Gastroesophageal sphincter (tissue), 3 donors: ENCODE results near the gene GRK1.

ENCODE experiments used
- POLR2A ChIP-seq, 2 donors: fragments of 450-650 bp; IDR thresholded peaks; one replicate each; pipeline ENCODE4 v1.6.1; 2017; ENCODE audit warnings: antibody characterized with exemption in 2 of 2, mild to moderate bottlenecking in 2 of 2, moderate library complexity in 1 of 2
- TF ChIP-seq, protein P1 (sequence below), 4 experiments: fragments of 200-600 bp in 2 of 4; fragments of 450-650 bp in 2 of 4; sonication (generic) in 1 of 4; IDR thresholded peaks; one replicate each; pipeline ENCODE4 v1.5.1; 2017 to 2019; ENCODE audit warnings: antibody characterized with exemption in 4 of 4, mild to moderate bottlenecking in 2 of 4, moderate library complexity in 2 of 4

DNA sequence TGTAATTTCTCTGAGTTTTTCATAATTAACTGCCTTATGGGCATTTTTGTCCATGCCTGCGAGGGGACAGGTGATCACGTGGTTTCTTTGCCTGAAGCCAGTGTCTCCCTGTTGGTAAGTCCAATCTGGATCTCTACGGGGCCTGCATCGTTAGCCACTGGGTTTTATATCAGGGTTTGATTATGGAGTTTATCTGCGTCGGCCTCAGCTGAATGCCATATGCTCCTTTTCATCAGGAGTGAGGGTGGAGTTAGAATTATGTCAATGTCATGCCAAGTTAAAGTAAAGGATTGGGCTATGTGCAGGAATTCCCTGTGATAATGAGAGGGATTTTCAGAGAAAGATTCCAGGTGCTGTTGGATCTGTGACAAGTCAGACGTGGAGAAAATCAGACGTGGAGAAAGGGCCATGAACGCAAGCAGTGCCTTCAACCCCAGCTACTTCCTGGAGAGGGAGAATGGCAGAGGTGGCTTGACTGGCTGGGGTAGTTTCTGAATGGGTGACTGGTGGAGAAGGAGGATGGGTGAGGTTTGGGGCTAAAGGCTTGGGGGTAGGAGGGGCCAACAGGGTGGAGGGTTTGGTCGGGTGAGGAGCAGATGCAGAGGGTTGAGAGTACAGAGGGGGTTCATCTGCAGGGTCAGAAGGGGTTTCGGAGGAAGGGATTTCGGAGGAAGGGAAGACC, 116.3 kb downstream of the GRK1 start:
- TF ChIP-seq, protein P1, sequence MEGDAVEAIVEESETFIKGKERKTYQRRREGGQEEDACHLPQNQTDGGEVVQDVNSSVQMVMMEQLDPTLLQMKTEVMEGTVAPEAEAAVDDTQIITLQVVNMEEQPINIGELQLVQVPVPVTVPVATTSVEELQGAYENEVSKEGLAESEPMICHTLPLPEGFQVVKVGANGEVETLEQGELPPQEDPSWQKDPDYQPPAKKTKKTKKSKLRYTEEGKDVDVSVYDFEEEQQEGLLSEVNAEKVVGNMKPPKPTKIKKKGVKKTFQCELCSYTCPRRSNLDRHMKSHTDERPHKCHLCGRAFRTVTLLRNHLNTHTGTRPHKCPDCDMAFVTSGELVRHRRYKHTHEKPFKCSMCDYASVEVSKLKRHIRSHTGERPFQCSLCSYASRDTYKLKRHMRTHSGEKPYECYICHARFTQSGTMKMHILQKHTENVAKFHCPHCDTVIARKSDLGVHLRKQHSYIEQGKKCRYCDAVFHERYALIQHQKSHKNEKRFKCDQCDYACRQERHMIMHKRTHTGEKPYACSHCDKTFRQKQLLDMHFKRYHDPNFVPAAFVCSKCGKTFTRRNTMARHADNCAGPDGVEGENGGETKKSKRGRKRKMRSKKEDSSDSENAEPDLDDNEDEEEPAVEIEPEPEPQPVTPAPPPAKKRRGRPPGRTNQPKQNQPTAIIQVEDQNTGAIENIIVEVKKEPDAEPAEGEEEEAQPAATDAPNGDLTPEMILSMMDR (IDR thresholded peaks at IDR 0.05): no peak
- TF ChIP-seq POLR2A (IDR thresholded peaks at IDR 0.05): no peak
